ENCODE measurements around the gene CMTM8. TPM values are rescaled to one million over a fixed set of nuclear protein-coding genes. Genes with fewer than 3 reads are reported as not detected.

CMTM8 gene
- total and polyA plus RNA-seq, 2 experiments from 2014 or later: 19.9 to 24.5 TPM

GRCh38 chr3:32249184-32249782 lies 10.8 kb downstream of the CMTM8 start:
- no peaks in the 10 kb centered on the region for H3K27me3 ChIP-seq (ENCODE audit: insufficient read depth)
- ATAC-seq (no peak), DNase-seq (ENCODE audit: low spot score) (no peak)
- H3K9me2 ChIP-seq (ENCODE audit: insufficient read depth): no peaks in the 10 kb centered on the region
- peaks cover 8% of the 10 kb centered on the region for H3K36me3 Mint-ChIP-seq (ENCODE audit: low read depth)
- no peak overlapping the region for H3K27ac Mint-ChIP-seq
- no peak for TF ChIP-seq JUNB (IDR thresholded peaks at IDR 0.05; ENCODE audit: unreplicated experiment)
- no peak for TF ChIP-seq EZH2 (IDR thresholded peaks at IDR 0.05; ENCODE audit: low read depth, unreplicated experiment)
- no peak for TF ChIP-seq CTCF (conservative IDR thresholded peaks at IDR 0.05; ENCODE audit: low read depth in 2 of 2)
- TF ChIP-seq STAT1 (IDR thresholded peaks at IDR 0.05; ENCODE audit: unreplicated experiment): no peak
- TF ChIP-seq ZNF114 (CRISPR knock-in tag; IDR thresholded peaks at IDR 0.05): no peak
- TF ChIP-seq NANOG (IDR thresholded peaks at IDR 0.05; ENCODE audit: borderline replicate concordance): no peak
- no peak for TF ChIP-seq EZH2phosphoT487 (IDR thresholded peaks at IDR 0.05; ENCODE audit: unreplicated experiment)
- no peak for TF ChIP-seq REST (IDR thresholded peaks at IDR 0.05; ENCODE audit: unreplicated experiment)
- TF ChIP-seq ZNF462 (CRISPR knock-in tag; IDR thresholded peaks at IDR 0.05): no peak
- TF ChIP-seq CREB1 (CRISPR knock-in tag; IDR thresholded peaks at IDR 0.05; ENCODE audit: low read depth): no peak
- TF ChIP-seq ZNF331 (CRISPR knock-in tag; IDR thresholded peaks at IDR 0.05; ENCODE audit: low read depth): no peak
- no peak for TF ChIP-seq ETS1 (IDR thresholded peaks at IDR 0.05)
- no peak for TF ChIP-seq POLR2AphosphoS5 (IDR thresholded peaks at IDR 0.05; ENCODE audit: low read depth)
- H3K4me1 Mint-ChIP-seq: peaks cover 10% of the 10 kb centered on the region
- H3K27me3 Mint-ChIP-seq (ENCODE audit: insufficient read depth, low read depth, poor library complexity): no peaks in the 10 kb centered on the region
- no peaks in the 10 kb centered on the region for H3K36me3 ChIP-seq (ENCODE audit: insufficient read depth)
- no peak overlapping the region for H3K4me3 Mint-ChIP-seq
- H3K4me1 ChIP-seq (ENCODE audit: insufficient read depth): peaks cover 6% of the 10 kb centered on the region; the same call in 1 of the 2 replicates
- H4K20me1 ChIP-seq (replicated peaks; ENCODE audit: insufficient read depth): peaks cover 6% of the 10 kb centered on the region; the same call in 1 of the 2 replicates
- peaks cover 10% of the 10 kb centered on the region; the same call in 2 of the 3 replicates for H3K9me3 Mint-ChIP-seq
- no peak overlapping the region for H3K4me2 ChIP-seq
- H2AFZ ChIP-seq: no peak overlapping the region
- peaks cover 27% of the 10 kb centered on the region for H3K79me2 ChIP-seq (replicated peaks; ENCODE audit: insufficient read depth)
- H3K27ac ChIP-seq (ENCODE audit: low read depth): no peak overlapping the region
- no peaks in the 10 kb centered on the region for H3F3A ChIP-seq (replicated peaks; ENCODE audit: low read depth)
- H3K4me3 ChIP-seq: no peak overlapping the region
